KMS-11 (cell line): Measurements from ENCODE around the gene TMEM147.

Experiments
- H2AFZ ChIP-seq: fragments of 200-600 bp; sonication (generic); 2 replicates; pipeline ENCODE4 v1.6.1; 2016; ENCODE audit warnings: antibody characterized with exemption, mixed run types, low read depth
- H3K27ac ChIP-seq: fragments of 200-600 bp; sonication (generic); 2 replicates; pipeline ENCODE4 v1.6.1; 2016; ENCODE audit warnings: mild to moderate bottlenecking, mixed run types
- H3K27me3 ChIP-seq: fragments of 200-600 bp; sonication (generic); 2 replicates; pipeline ENCODE4 v1.6.1; 2017; ENCODE audit warnings: mild to moderate bottlenecking, low read depth, mixed run types, moderate library complexity; ENCODE audit not compliant: insufficient read depth
- H3K36me3 ChIP-seq: fragments of 200-600 bp; sonication (generic); 2 replicates; pipeline ENCODE4 v1.6.1; 2017; ENCODE audit warnings: mild to moderate bottlenecking, mixed run types; ENCODE audit not compliant: insufficient read depth
- H3K4me1 ChIP-seq: fragments of 200-600 bp; sonication (generic); 2 replicates; pipeline ENCODE4 v1.6.1; 2016; ENCODE audit warnings: mild to moderate bottlenecking, low read depth, mixed run types; ENCODE audit not compliant: poor library complexity, severe bottlenecking
- H3K4me2 ChIP-seq: fragments of 200-600 bp; sonication (generic); 2 replicates; pipeline ENCODE4 v1.7.0; 2016; ENCODE audit warnings: mild to moderate bottlenecking, mixed run types
- H3K4me3 ChIP-seq: fragments of 200-600 bp; sonication (generic); IDR thresholded peaks from 2 replicates; pipeline ENCODE4 v1.6.1; 2017; ENCODE audit warnings: low read depth, low read length, mixed read lengths; ENCODE audit not compliant: insufficient read depth
- H3K79me2 ChIP-seq: fragments of 200-600 bp; sonication (generic); 2 replicates; pipeline ENCODE4 v1.6.1; 2016; ENCODE audit warnings: low read depth, mixed run types; ENCODE audit not compliant: insufficient read depth
- H3K9ac ChIP-seq: fragments of 200-600 bp; sonication (generic); 2 replicates; pipeline ENCODE4 v1.6.1; 2016; ENCODE audit warnings: mild to moderate bottlenecking, mixed run types
- H4K20me1 ChIP-seq: fragments of 200-600 bp; sonication (generic); 2 replicates; pipeline ENCODE4 v1.6.1; 2016; ENCODE audit warnings: mild to moderate bottlenecking, mixed run types; ENCODE audit not compliant: insufficient read depth
- CTCF ChIP-seq: fragments of 200-600 bp; sonication (generic); conservative IDR thresholded peaks from 2 replicates; pipeline ENCODE4 v1.6.1; 2017; ENCODE audit warnings: low read depth, mild to moderate bottlenecking, antibody characterized with exemption, low read length, moderate library complexity, mixed read lengths

The TMEM147 gene

DNA sequence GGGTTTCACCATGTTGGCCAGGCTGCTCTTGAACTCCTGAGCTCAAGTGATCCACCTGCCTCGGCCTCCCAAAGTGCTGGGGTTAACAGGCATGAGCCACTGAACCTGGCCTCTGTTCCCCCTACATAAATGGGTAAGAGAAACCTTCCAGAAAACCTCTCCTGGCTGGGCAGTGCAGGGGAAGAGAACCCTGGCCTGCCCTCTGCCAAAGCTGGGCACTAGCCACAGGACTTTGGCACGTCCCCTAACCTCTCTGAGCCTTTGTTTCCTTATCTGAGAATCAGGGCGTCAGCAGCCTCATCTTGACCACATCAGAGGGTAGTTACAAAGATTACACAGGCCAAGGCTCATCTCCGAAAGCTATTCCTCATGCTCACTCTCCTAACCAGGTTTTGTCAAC is 19.6 kb upstream of the TMEM147 start:
- H4K20me1 ChIP-seq: no peaks in the 10 kb centered on the region

GRCh38 chr19:35528218-35529038 is 17.0 kb upstream of the TMEM147 start, which contains the start of gene SBSN:
Gene SBSN (minus strand): TSS chr19:35528311. CDS start chr19:35528281, 30 bp downstream.
- Histone ChIP-seq H3K4me1 (no peaks in the 10 kb centered on the region), H3K9ac (no peak within 1 kb of the TSS), H4K20me1 (no peaks in the 10 kb centered on the region), H3K79me2 (no peaks in the 10 kb centered on the region), H3K27ac (no peak within 1 kb of the TSS), H2AFZ (no peak within 1 kb of the TSS), H3K36me3 (no peaks in the 10 kb centered on the region), H3K4me2 (no peak within 1 kb of the TSS), H3K27me3 (peaks cover 62% of the 10 kb centered on the region), H3K4me3 (no peak within 1 kb of the TSS)
- no peak for TF ChIP-seq CTCF

More for the DNA sequence above, 19.6 kb upstream of the TMEM147 start:
- H3K27ac ChIP-seq: no peak overlapping the region
- no peak overlapping the region for H3K4me2 ChIP-seq
- H3K27me3 ChIP-seq: peaks cover 63% of the 10 kb centered on the region
- H3K4me1 ChIP-seq: no peaks in the 10 kb centered on the region
- H3K4me3 ChIP-seq: no peak overlapping the region
- H2AFZ ChIP-seq: no peak overlapping the region
- TF ChIP-seq CTCF: no peak
- no peak overlapping the region for H3K9ac ChIP-seq
- no peaks in the 10 kb centered on the region for H3K79me2 ChIP-seq
- no peaks in the 10 kb centered on the region for H3K36me3 ChIP-seq

DNA sequence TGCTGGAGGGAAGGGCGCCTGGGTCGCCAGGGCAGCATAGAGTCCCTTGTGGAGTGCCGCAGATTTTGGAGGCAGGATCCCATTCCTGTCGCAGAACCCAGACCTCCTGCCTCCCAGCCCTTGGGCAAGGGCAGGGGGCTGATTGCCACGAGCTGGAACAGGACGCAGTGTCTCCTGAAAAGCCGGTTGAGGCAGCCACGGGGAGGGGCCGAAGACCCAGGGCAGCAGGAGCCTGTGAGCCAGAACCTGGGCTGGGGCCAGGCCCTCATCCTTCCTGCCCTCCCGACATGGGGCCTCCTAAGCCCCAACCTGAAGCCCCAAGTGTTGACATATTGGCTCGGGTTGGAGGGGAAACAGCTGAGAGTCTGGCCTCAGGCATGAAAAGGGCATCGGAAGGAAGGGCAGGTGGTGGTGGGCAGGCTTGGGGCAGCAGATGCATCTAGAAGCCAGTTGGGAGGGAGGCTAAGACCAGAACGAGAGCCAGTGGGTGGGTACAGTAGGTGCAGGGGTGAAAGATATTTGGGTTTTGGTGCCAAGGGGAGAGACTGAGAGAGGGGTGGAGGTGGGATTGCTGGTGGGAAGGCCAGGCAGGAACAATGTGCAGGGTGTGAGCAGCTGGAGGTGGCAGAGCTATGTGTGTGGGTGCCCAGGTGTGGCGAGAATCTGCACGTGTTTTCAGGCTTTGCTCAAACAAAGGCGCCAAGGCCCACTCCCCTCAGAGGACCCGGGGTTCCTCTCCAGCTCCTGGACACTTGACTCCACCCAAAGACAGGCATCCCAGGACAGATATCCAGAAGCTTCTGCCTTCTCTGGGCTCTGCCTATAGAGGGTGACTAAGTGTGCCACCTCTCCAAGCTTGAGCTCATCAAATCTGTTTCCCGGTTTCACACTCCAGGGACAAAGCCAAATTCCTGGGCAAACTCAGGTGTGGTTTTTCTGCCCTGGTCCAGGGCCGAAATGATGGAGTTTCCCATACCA is 15.9 kb upstream of the TMEM147 start:
- Histone ChIP-seq H2AFZ (no peak overlapping the region), H4K20me1 (no peaks in the 10 kb centered on the region), H3K9ac (no peak overlapping the region), H3K4me3 (no peak overlapping the region), H3K27me3 (peaks cover 60% of the 10 kb centered on the region), H3K36me3 (no peaks in the 10 kb centered on the region), H3K4me1 (no peaks in the 10 kb centered on the region), H3K79me2 (no peaks in the 10 kb centered on the region), H3K27ac (no peak overlapping the region), H3K4me2 (no peak overlapping the region)
- no peak for TF ChIP-seq CTCF

GRCh38 chr19:35531291-35531690 is 14.1 kb upstream of the TMEM147 start:
- H3K9ac ChIP-seq: no peak overlapping the region
- no peak overlapping the region for H3K4me2 ChIP-seq
- no peak overlapping the region for H3K4me3 ChIP-seq
- no peaks in the 10 kb centered on the region for H3K4me1 ChIP-seq
- TF ChIP-seq CTCF: no peak
- no peaks in the 10 kb centered on the region for H3K36me3 ChIP-seq
- H2AFZ ChIP-seq: no peak overlapping the region
- H4K20me1 ChIP-seq: no peaks in the 10 kb centered on the region
- no peaks in the 10 kb centered on the region for H3K79me2 ChIP-seq
- peaks cover 68% of the 10 kb centered on the region for H3K27me3 ChIP-seq
- no peak overlapping the region for H3K27ac ChIP-seq
